MM.1S (cell line): ENCODE measurements around the gene SNX11.
A peak's percentile ranks its signal among the peaks of the same experiment; 100 is the strongest.

Experiments used
- EZH2 ChIP-seq: fragments of 300-600 bp; sonication (generic); optimal IDR thresholded peaks from 2 replicates; pipeline ENCODE3; 2017; ENCODE audit warnings: low read depth, mild to moderate bottlenecking, antibody characterized with exemption, low read length, mixed read lengths
- TF ChIP-seq, protein P1 (sequence below): fragments of 300-600 bp; sonication (generic); IDR thresholded peaks from 2 replicates; pipeline ENCODE4 v1.5.1; 2016; ENCODE audit warnings: antibody characterized with exemption, low read length, mixed read lengths

DNA sequence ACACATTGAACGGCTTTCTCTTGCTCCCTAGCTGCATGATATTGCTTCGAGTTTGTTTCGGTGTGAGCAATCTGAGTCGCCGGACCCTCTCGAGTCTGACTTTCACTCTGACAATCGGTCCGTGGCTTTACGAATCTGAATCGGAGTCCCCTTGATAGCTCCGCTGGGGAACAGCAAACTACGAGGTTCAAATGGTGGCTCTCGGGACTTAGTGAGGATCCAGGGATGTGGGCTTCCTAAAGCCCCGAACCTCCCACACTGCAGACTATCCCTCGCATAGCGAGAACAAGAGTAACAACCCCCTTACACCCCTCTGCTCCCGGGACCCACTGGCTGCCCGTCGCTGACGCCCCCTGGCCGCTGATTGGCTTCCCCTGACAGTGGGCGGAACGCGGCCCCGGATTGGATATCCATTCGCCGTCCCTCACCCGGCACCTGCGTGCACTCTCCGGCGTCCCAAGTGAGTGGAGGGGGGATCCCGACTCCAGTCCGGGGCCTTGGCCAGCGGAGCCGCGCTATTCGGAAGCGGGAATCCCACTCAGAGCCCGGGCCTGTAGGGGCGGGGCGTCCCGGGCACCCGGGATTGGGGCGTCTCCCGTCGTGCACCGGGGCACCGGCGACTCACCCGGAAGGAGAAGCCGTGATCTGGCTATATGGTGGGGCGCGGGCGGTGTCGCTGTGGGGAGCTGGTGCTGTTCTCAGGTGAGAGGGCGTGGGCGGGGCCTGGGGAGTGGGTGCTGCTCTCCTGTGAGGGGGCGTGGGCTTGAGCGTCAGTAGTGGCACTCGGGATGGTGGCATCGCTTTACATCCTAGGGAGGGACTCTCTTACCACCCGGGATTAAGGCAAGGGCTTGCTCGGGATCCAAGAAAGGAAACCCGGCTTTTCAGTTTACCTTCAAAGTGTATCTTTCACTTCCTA lies at the start of gene SNX11:
- TF ChIP-seq, protein P1, sequence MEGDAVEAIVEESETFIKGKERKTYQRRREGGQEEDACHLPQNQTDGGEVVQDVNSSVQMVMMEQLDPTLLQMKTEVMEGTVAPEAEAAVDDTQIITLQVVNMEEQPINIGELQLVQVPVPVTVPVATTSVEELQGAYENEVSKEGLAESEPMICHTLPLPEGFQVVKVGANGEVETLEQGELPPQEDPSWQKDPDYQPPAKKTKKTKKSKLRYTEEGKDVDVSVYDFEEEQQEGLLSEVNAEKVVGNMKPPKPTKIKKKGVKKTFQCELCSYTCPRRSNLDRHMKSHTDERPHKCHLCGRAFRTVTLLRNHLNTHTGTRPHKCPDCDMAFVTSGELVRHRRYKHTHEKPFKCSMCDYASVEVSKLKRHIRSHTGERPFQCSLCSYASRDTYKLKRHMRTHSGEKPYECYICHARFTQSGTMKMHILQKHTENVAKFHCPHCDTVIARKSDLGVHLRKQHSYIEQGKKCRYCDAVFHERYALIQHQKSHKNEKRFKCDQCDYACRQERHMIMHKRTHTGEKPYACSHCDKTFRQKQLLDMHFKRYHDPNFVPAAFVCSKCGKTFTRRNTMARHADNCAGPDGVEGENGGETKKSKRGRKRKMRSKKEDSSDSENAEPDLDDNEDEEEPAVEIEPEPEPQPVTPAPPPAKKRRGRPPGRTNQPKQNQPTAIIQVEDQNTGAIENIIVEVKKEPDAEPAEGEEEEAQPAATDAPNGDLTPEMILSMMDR = peak; percentile 15; the same call in 1 of the 2 replicates
- TF ChIP-seq EZH2 = no peak
